B cell (primary cell): ENCODE results near the gene PHACTR1. TPM values are rescaled to one million over a fixed set of nuclear protein-coding genes. Genes with fewer than 3 reads are reported as not detected.
"Not testable (repeated sequence)": the region's sequence is repeated elsewhere in the genome, so short reads cannot be mapped to it uniquely, and the experiment has no call there.

Experiments used
- ATAC-seq: fragments of 200-7000 bp; cut with Tn5 transposase; one replicate; pipeline ENCODE4 v1.10.0; 2021; ENCODE audit warnings: low read depth, mild to moderate bottlenecking, moderate number of reproducible peaks, moderate library complexity
- CTCF ChIA-PET: fragments of 350-600 bp; sonication (Branson Sonifier 250); formaldehyde crosslinking; loops from one replicate; lab custom pipeline; 2021; ENCODE audit warnings: antibody characterized with exemption, inconsistent platforms; lab: Charles Lee
- POLR2A ChIA-PET: fragments of 350-600 bp; sonication (Branson Sonifier 250); formaldehyde crosslinking; loops from one replicate; lab custom pipeline; 2021; ENCODE audit warnings: antibody characterized with exemption; lab: Charles Lee
- DNase-seq: peaks from one replicate; pipeline ENCODE4 v3.0.0; 2013
- H2AFZ ChIP-seq: 2 replicates; pipeline ENCODE4 v1.6.1; 2012; ENCODE audit warnings: mild to moderate bottlenecking, low read depth, low read length; ENCODE audit not compliant: insufficient read depth, poor library complexity, severe bottlenecking
- H3K27ac ChIP-seq, 2 donors: 1 replicate in 1 of 2; 2 replicates in 1 of 2; pipeline ENCODE4 v1.5.1; 2012 to 2013; ENCODE audit warnings: low read length in 2 of 2, mild to moderate bottlenecking in 2 of 2, moderate library complexity in 1 of 2
- H3K27me3 ChIP-seq, 4 experiments: fragments of 200-600 bp in 1 of 4; sonication (generic) in 1 of 4; replicated peaks in 1 of 4; 1 replicate in 2 of 4; 2 replicates in 2 of 4; pipeline versions ENCODE4 v1.6.1 to v1.7.0; 2013 to 2016; ENCODE audit warnings: low read length in 3 of 4, mild to moderate bottlenecking in 2 of 4, mixed read lengths in 1 of 4, moderate library complexity in 1 of 4; ENCODE audit not compliant: insufficient read depth in 4 of 4, control insufficient read depth in 3 of 4; ENCODE audit errors: control extremely low read depth in 1 of 4
- H3K36me3 ChIP-seq, 2 experiments: replicated peaks in 1 of 2; 1 replicate in 1 of 2; 2 replicates in 1 of 2; pipeline versions ENCODE4 v1.6.1 to v1.7.1; 2013; ENCODE audit warnings: low read length in 1 of 2; ENCODE audit not compliant: insufficient read depth in 2 of 2, control insufficient read depth in 1 of 2; ENCODE audit errors: control extremely low read depth in 1 of 2, extremely low read depth in 1 of 2
- H3K4me1 ChIP-seq, 2 donors: fragments of 200-600 bp in 1 of 2; sonication (generic) in 1 of 2; 1 replicate in 1 of 2; 2 replicates in 1 of 2; pipeline versions ENCODE4 v1.5.1 to v1.6.1; 2013 to 2017; ENCODE audit warnings: low read length in 2 of 2; ENCODE audit not compliant: control insufficient read depth in 2 of 2, insufficient read depth in 2 of 2
- H3K4me2 ChIP-seq: replicated peaks from 2 replicates; pipeline ENCODE3; 2012; ENCODE audit warnings: mild to moderate bottlenecking, low read depth, low read length; ENCODE audit not compliant: poor library complexity, severe bottlenecking
- H3K4me3 ChIP-seq, 5 experiments: fragments of 200-600 bp in 1 of 5; sonication (generic) in 1 of 5; 1 replicate in 3 of 5; 2 replicates in 2 of 5; pipeline versions ENCODE4 v1.5.1 to v1.7.0; 2011 to 2016; ENCODE audit warnings: low read length in 4 of 5, mild to moderate bottlenecking in 4 of 5, low read depth in 2 of 5, control low read depth in 1 of 5, moderate library complexity in 1 of 5; ENCODE audit not compliant: insufficient read depth in 1 of 5; ENCODE audit errors: control extremely low read depth in 1 of 5, extremely low read depth in 1 of 5
- H3K79me2 ChIP-seq: fragments of 200-600 bp; sonication (generic); one replicate; pipeline ENCODE4 v1.6.0; 2016; ENCODE audit warnings: low read length; ENCODE audit not compliant: control insufficient read depth, insufficient read depth
- H3K9ac ChIP-seq: fragments of 200-600 bp; sonication (generic); 2 replicates; pipeline ENCODE4 v1.6.1; 2017; ENCODE audit warnings: mild to moderate bottlenecking, low read length, moderate library complexity
- H3K9me3 ChIP-seq, 3 donors: one replicate each; pipeline versions ENCODE4 v1.6.1 to v1.7.1; 2013; ENCODE audit warnings: low read length in 2 of 3; ENCODE audit not compliant: control insufficient read depth in 2 of 3, insufficient read depth in 1 of 3; ENCODE audit errors: control extremely low read depth in 1 of 3
- H4K20me1 ChIP-seq: 2 replicates; pipeline ENCODE4 v1.6.0; 2012; ENCODE audit warnings: mild to moderate bottlenecking, low read length; ENCODE audit not compliant: insufficient read depth, control insufficient read depth, poor library complexity, severe bottlenecking
- H3K27ac Mint-ChIP-seq: one replicate; pipeline ENCODE4 v1.8.0; 2021; ENCODE audit warnings: mixed read lengths
- H3K27me3 Mint-ChIP-seq: one replicate; pipeline ENCODE4 v1.8.0; 2021; ENCODE audit warnings: mixed read lengths
- H3K4me1 Mint-ChIP-seq: one replicate; pipeline ENCODE4 v1.8.0; 2021; ENCODE audit warnings: mixed read lengths
- H3K4me3 Mint-ChIP-seq: one replicate; pipeline ENCODE4 v1.8.0; 2021; ENCODE audit warnings: mixed read lengths
- H3K9me3 Mint-ChIP-seq: one replicate; pipeline ENCODE4 v1.8.0; 2022; ENCODE audit warnings: mixed read lengths; ENCODE audit not compliant: insufficient read depth
- CTCF ChIP-seq: fragments of 200-600 bp; IDR thresholded peaks from one replicate; pipeline ENCODE4 v1.8.0; 2022; ENCODE audit warnings: antibody characterized with exemption, mild to moderate bottlenecking
- EZH2 ChIP-seq: IDR thresholded peaks from 2 replicates; pipeline ENCODE4 v1.6.1; 2012; ENCODE audit warnings: borderline replicate concordance, low read depth, mild to moderate bottlenecking, moderate library complexity, low read length; ENCODE audit not compliant: insufficient read depth, poor library complexity, severe bottlenecking
- WGBS: methylation state at CpG from one replicate; pipeline ENCODE4 v1.1.5; 2013; ENCODE audit warnings: missing lambda C conversion rate; ENCODE audit not compliant: insufficient coverage; 5-methylcytosine and 5-hydroxymethylcytosine counted together
- intact Hi-C: fragments of 100-400 bp; cut with micrococcal nuclease; formaldehyde crosslinking; loops from one replicate; pipeline ENCODE4 v1.10.0; 2022
- polyA plus RNA-seq: library from polyadenylated mRNA; depleted of rRNA; stranded (reverse); fragments of >200 nt; gene quantifications from 2 replicates; pipeline ENCODE4 v1.2.3, GENCODE V29; 2012
- total RNA-seq, 2 donors: library from RNA; stranded (reverse); fragments of 120-200 nt in 1 of 2; gene quantifications; 1 replicate in 1 of 2; 2 replicates in 1 of 2; pipeline versions ENCODE4 v1.2.3 to v1.2.4, GENCODE V29; 2013 to 2022

Gene PHACTR1
- total and polyA plus RNA-seq, 2 donors (not counting 1 experiment from before 2014, with no cell fraction given), result 30.2 to 129 TPM

GRCh38 chr6:12944001-12944400 lies 227.4 kb downstream of the PHACTR1 start:
- H3K9me3 ChIP-seq, result no peaks in the 10 kb centered on the region

GRCh38 chr6:12944528-12944927 lies 228.0 kb downstream of the PHACTR1 start:
- POLR2A ChIA-PET, result not testable (repeated sequence)

More at GRCh38 chr6:12944001-12944400, 227.4 kb downstream of the PHACTR1 start:
- H3K27me3 ChIP-seq, result no peaks in the 10 kb centered on the region
- TF ChIP-seq CTCF (no peak), EZH2 (no peak)
- Mint-ChIP-seq H3K4me1 (peaks cover 8% of the 10 kb centered on the region), H3K4me3 (no peak overlapping the region), H3K27ac (no peak overlapping the region), H3K27me3 (peaks cover 9% of the 10 kb centered on the region), H3K9me3 (no peaks in the 10 kb centered on the region)
- no peak overlapping the region for H3K4me3 ChIP-seq
- no peak overlapping the region for H3K9ac ChIP-seq
- peaks cover 4 to 5% of the 10 kb centered on the region in 2 donors for H3K4me1 ChIP-seq
- no peak overlapping the region for H2AFZ ChIP-seq
- H3K27ac ChIP-seq, result no peak overlapping the region
- no peak overlapping the region for H3K4me2 ChIP-seq
- POLR2A ChIA-PET, result no interaction called here
- ATAC-seq, result no peak
- intact Hi-C loops, result no loop called here
- no CpG with 5 or more reads among the region's 2 CpGs for WGBS
- DNase-seq, result no peak
- H4K20me1 ChIP-seq, result no peaks in the 10 kb centered on the region
- H3K36me3 ChIP-seq, result no peaks in the 10 kb centered on the region
- H3K79me2 ChIP-seq, result no peaks in the 10 kb centered on the region
- CTCF ChIA-PET, result no interaction called here

More at GRCh38 chr6:12944528-12944927, 228.0 kb downstream of the PHACTR1 start:
- H3K79me2 ChIP-seq, H4K20me1 ChIP-seq, H3K36me3 ChIP-seq, H3K27me3 Mint-ChIP-seq, H3K9ac ChIP-seq, H3K9me3 Mint-ChIP-seq, CTCF ChIA-PET, intact Hi-C loops, DNase-seq, ATAC-seq, H3K4me3 ChIP-seq, H3K27ac Mint-ChIP-seq, H3K4me1 ChIP-seq, H3K4me3 Mint-ChIP-seq, H2AFZ ChIP-seq, H3K4me1 Mint-ChIP-seq, H3K27ac ChIP-seq, H3K9me3 ChIP-seq, H3K27me3 ChIP-seq, H3K4me2 ChIP-seq: not testable (repeated sequence)
- no CpG with 5 or more reads among the region's 16 CpGs for WGBS
